Neural progenitor cell (in vitro differentiated cells): ENCODE results near the gene PAFAH1B1.

Experiments used
- CTCF ChIP-seq: fragments of 200-600 bp; sonication (generic); IDR thresholded peaks from 2 replicates; pipeline ENCODE4 v1.5.1; 2017; ENCODE audit warnings: antibody characterized with exemption, mild to moderate bottlenecking
- EZH2 ChIP-seq: fragments of 200-600 bp; sonication (generic); IDR thresholded peaks from 2 replicates; pipeline ENCODE4 v1.6.1; 2017; ENCODE audit warnings: antibody characterized with exemption, mild to moderate bottlenecking, moderate library complexity
- EZH2phosphoT487 ChIP-seq: fragments of 200-600 bp; sonication (generic); IDR thresholded peaks from 2 replicates; pipeline ENCODE4 v1.6.1; 2017; ENCODE audit warnings: antibody characterized with exemption

- no peak for TF ChIP-seq CTCF
- TF ChIP-seq EZH2: no peak
- no peak for TF ChIP-seq EZH2phosphoT487
Observed at GRCh38 chr17:2685696-2686095, 92.2 kb downstream of the PAFAH1B1 start.
